ENCODE results near the gene PARVA.

DNA sequence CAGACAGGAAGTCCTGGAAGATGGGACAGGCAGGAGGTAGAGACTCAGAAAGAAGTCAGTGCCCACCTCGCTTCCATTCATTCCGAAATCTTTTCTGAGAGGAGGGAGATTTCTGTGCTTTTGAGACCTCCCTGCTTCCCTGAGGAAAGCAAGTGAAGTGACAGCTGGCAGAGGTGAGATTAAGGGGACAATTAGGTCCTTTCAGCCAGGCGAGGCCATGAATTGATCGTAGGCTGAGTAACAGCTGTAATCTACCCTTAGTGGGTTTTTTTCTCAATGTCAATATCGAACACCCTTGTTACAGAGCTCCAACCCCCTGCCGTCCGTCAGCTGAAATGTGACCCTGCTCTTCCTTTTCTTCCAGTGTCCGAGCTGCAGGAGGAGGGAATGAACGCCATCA is 96.0 kb downstream of the PARVA start:
- TF ChIP-seq, protein P1, sequence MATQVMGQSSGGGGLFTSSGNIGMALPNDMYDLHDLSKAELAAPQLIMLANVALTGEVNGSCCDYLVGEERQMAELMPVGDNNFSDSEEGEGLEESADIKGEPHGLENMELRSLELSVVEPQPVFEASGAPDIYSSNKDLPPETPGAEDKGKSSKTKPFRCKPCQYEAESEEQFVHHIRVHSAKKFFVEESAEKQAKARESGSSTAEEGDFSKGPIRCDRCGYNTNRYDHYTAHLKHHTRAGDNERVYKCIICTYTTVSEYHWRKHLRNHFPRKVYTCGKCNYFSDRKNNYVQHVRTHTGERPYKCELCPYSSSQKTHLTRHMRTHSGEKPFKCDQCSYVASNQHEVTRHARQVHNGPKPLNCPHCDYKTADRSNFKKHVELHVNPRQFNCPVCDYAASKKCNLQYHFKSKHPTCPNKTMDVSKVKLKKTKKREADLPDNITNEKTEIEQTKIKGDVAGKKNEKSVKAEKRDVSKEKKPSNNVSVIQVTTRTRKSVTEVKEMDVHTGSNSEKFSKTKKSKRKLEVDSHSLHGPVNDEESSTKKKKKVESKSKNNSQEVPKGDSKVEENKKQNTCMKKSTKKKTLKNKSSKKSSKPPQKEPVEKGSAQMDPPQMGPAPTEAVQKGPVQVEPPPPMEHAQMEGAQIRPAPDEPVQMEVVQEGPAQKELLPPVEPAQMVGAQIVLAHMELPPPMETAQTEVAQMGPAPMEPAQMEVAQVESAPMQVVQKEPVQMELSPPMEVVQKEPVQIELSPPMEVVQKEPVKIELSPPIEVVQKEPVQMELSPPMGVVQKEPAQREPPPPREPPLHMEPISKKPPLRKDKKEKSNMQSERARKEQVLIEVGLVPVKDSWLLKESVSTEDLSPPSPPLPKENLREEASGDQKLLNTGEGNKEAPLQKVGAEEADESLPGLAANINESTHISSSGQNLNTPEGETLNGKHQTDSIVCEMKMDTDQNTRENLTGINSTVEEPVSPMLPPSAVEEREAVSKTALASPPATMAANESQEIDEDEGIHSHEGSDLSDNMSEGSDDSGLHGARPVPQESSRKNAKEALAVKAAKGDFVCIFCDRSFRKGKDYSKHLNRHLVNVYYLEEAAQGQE (IDR thresholded peaks at IDR 0.05; ENCODE audit: low read depth), result no peak
- TF ChIP-seq RAD21 (IDR thresholded peaks at IDR 0.05; ENCODE audit: low read depth) (no peak), EGR1 (IDR thresholded peaks at IDR 0.05) (no peak), TAF1 (IDR thresholded peaks at IDR 0.05; ENCODE audit: low read depth) (no peak)
- TF ChIP-seq, protein P2, sequence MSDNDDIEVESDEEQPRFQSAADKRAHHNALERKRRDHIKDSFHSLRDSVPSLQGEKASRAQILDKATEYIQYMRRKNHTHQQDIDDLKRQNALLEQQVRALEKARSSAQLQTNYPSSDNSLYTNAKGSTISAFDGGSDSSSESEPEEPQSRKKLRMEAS (IDR thresholded peaks at IDR 0.05), result no peak

All from Ishikawa (cell line).